GM12878 (cell line): Measurements from ENCODE around the gene MPIG6B. TPM values are rescaled to one million over a fixed set of nuclear protein-coding genes. Genes with fewer than 3 reads are reported as not detected.
"Not testable (repeated sequence)": the region's sequence is repeated elsewhere in the genome, so short reads cannot be mapped to it uniquely, and the experiment has no call there.

ENCODE experiments used
- ATAC-seq: fragments of 200-7000 bp; cut with Tn5 transposase; 3 replicates; pipeline ENCODE4 v1.9.1; 2020; ENCODE audit warnings: mild to moderate bottlenecking, moderate library complexity
- BruUV-seq: library from RNA; stranded (reverse); fragments of 400-500 nt; replicated peaks from 2 replicates; lab custom pipeline; 2021; lab: Mats Ljungman, UMichigan
- CTCF ChIA-PET: fragments of 300-600 bp; sonication (Branson Sonifier 250); formaldehyde crosslinking; extraction: SDS; loops from one replicate; lab custom pipeline; 2021; ENCODE audit warnings: inconsistent platforms; lab: Yijun Ruan, JAX
- POLR2A ChIA-PET: fragments of 350-600 bp; formaldehyde crosslinking; extraction: SDS; loops from one replicate; lab custom pipeline; 2021; ENCODE audit warnings: inconsistent platforms; lab: Charles Lee
- RAD21 ChIA-PET: fragments of 300-600 bp; sonication (Branson Sonifier 250); formaldehyde crosslinking; loops from one replicate; lab custom pipeline; 2023; ENCODE audit warnings: antibody characterized with exemption; ENCODE audit not compliant: unreplicated experiment; lab: Charles Lee
- SMC1A ChIA-PET: fragments of 300-600 bp; sonication (Branson Sonifier 250); formaldehyde crosslinking; loops from one replicate; lab custom pipeline; 2023; ENCODE audit not compliant: unreplicated experiment, uncharacterized antibody; lab: Charles Lee
- DNase-seq: peaks from one replicate; pipeline ENCODE4 v3.0.0-alpha.2; 2011; ENCODE audit warnings: low read depth, low spot score
- FAIRE-seq: peaks from 3 replicates; lab custom pipeline; 2011; peaks lifted over from hg19 to GRCh38; lab: Jason Lieb, UNC
- H2AFZ ChIP-seq: 2 replicates; pipeline ENCODE4 v1.6.0; 2011; ENCODE audit warnings: low read depth, low read length, control low read depth; ENCODE audit not compliant: control insufficient read depth
- H3K27ac ChIP-seq: 2 replicates; pipeline ENCODE4 v1.5.1; 2011; ENCODE audit warnings: control low read depth; ENCODE audit not compliant: control insufficient read depth, insufficient read depth
- H3K27me3 ChIP-seq, 2 experiments: replicated peaks in 1 of 2; 2 replicates each; pipeline versions ENCODE4 v1.6.0 to v1.6.1; 2011; ENCODE audit warnings: low read length in 1 of 2; ENCODE audit not compliant: control insufficient read depth in 2 of 2, insufficient read depth in 2 of 2
- H3K36me3 ChIP-seq, 2 experiments: 2 replicates each; pipeline ENCODE4 v1.5.1; 2011; ENCODE audit warnings: low read length in 1 of 2; ENCODE audit not compliant: control insufficient read depth in 2 of 2, insufficient read depth in 2 of 2
- H3K4me1 ChIP-seq: 2 replicates; pipeline ENCODE4 v1.6.1; 2011; ENCODE audit warnings: mild to moderate bottlenecking, low read length, moderate library complexity, mixed read lengths; ENCODE audit not compliant: control insufficient read depth, insufficient read depth
- H3K4me2 ChIP-seq: 2 replicates; pipeline ENCODE4 v1.6.0; 2011; ENCODE audit warnings: control low read depth; ENCODE audit not compliant: control insufficient read depth, insufficient read depth
- H3K4me3 ChIP-seq: fragments of 200-600 bp; sonication (generic); 2 replicates; pipeline ENCODE4 v1.5.1; 2016
- H3K79me2 ChIP-seq: 2 replicates; pipeline ENCODE4 v1.6.0; 2011; ENCODE audit warnings: low read length; ENCODE audit not compliant: control insufficient read depth, insufficient read depth
- H3K9ac ChIP-seq: 2 replicates; pipeline ENCODE4 v1.8.0; 2011; ENCODE audit warnings: low read length, control low read depth, mixed read lengths; ENCODE audit not compliant: control insufficient read depth, insufficient read depth
- H3K9me3 ChIP-seq: replicated peaks from 3 replicates; pipeline ENCODE4 v1.5.1; 2011; ENCODE audit warnings: mild to moderate bottlenecking, low read length; ENCODE audit not compliant: control insufficient read depth, insufficient read depth
- H4K20me1 ChIP-seq: 2 replicates; pipeline ENCODE4 v1.6.0; 2011; ENCODE audit not compliant: control insufficient read depth, insufficient read depth
- BHLHE40 ChIP-seq, 2 experiments: fragments of 450-650 bp in 1 of 2; IDR thresholded peaks; 2 replicates each; pipeline ENCODE4 v1.6.1; 2011 to 2017; ENCODE audit warnings: low read depth in 2 of 2, borderline replicate concordance in 1 of 2, improper control_type of control experiment in 1 of 2, low read length in 1 of 2, mild to moderate bottlenecking in 1 of 2
- EGR1 ChIP-seq, 2 experiments: IDR thresholded peaks; 1 replicate in 1 of 2; 2 replicates in 1 of 2; pipeline ENCODE4 v1.6.1; 2011 to 2012; ENCODE audit warnings: low read depth in 2 of 2, low read length in 2 of 2, borderline replicate concordance in 1 of 2, mild to moderate bottlenecking in 1 of 2, moderate library complexity in 1 of 2
- GABPA ChIP-seq: IDR thresholded peaks from 2 replicates; pipeline ENCODE4 v1.6.1; 2014; ENCODE audit warnings: antibody characterized with exemption, low read depth, mild to moderate bottlenecking, inconsistent platforms
- HCFC1 ChIP-seq: fragments of 150-350 bp; IDR thresholded peaks from 2 replicates; pipeline ENCODE4 v1.6.1; 2014; ENCODE audit warnings: low read length
- HDAC6 ChIP-seq: fragments of 200-600 bp; sonication (generic); IDR thresholded peaks from one replicate; pipeline ENCODE4 v1.8.0; 2017; ENCODE audit warnings: antibody characterized with exemption; ENCODE audit not compliant: unreplicated experiment
- KDM1A ChIP-seq: fragments of 200-600 bp; sonication (generic); IDR thresholded peaks from 2 replicates; pipeline ENCODE4 v1.6.1; 2016; ENCODE audit warnings: borderline replicate concordance
- KLF5 ChIP-seq: fragments of 450-650 bp; IDR thresholded peaks from 2 replicates; pipeline ENCODE4 v1.6.1; 2014; ENCODE audit warnings: mild to moderate bottlenecking; ENCODE audit not compliant: partially characterized antibody
- LARP7 ChIP-seq: fragments of 450-650 bp; IDR thresholded peaks from 2 replicates; pipeline ENCODE4 v1.6.1; 2017; ENCODE audit warnings: mild to moderate bottlenecking
- MTA2 ChIP-seq: fragments of 450-650 bp; IDR thresholded peaks from 2 replicates; pipeline ENCODE4 v1.6.1; 2016; ENCODE audit warnings: low read depth, mild to moderate bottlenecking, moderate library complexity
- MYC ChIP-seq: IDR thresholded peaks from 2 replicates; pipeline ENCODE4 v1.6.1; 2011; ENCODE audit warnings: mild to moderate bottlenecking, low read length, moderate library complexity, inconsistent platforms; ENCODE audit not compliant: insufficient read depth, insufficient replicate concordance, insufficient read length, severe bottlenecking
- NR2F1 ChIP-seq: fragments of 450-650 bp; conservative IDR thresholded peaks from 2 replicates; pipeline ENCODE4 v1.6.1; 2017; ENCODE audit warnings: mild to moderate bottlenecking
- RELA ChIP-seq: fragments of 450-650 bp; IDR thresholded peaks from 2 replicates; pipeline ENCODE4 v1.8.0; 2014; ENCODE audit warnings: borderline replicate concordance; ENCODE audit not compliant: partially characterized antibody
- SKIL ChIP-seq: fragments of 450-650 bp; IDR thresholded peaks from 2 replicates; pipeline ENCODE4 v1.6.1; 2017; ENCODE audit warnings: mild to moderate bottlenecking, low read depth, inconsistent platforms; ENCODE audit not compliant: poor library complexity, severe bottlenecking
- SP1 ChIP-seq: IDR thresholded peaks from one replicate; pipeline ENCODE4 v1.6.1; 2011; ENCODE audit warnings: low read depth, low read length
- SREBF1 ChIP-seq: IDR thresholded peaks from 2 replicates; pipeline ENCODE4 v1.6.1; 2012; ENCODE audit warnings: mild to moderate bottlenecking, low read length
- STAT3 ChIP-seq: IDR thresholded peaks from 2 replicates; pipeline ENCODE4 v1.6.1; 2011; ENCODE audit warnings: low read depth, low read length, improper control_type of control experiment
- ZBED1 ChIP-seq: IDR thresholded peaks from 2 replicates; pipeline ENCODE4 v1.6.1; 2016; ENCODE audit warnings: borderline replicate concordance
- ZNF207 ChIP-seq: fragments of 450-650 bp; IDR thresholded peaks from 2 replicates; pipeline ENCODE4 v1.6.1; 2014; ENCODE audit warnings: antibody characterized with exemption, mild to moderate bottlenecking, borderline replicate concordance
- ZNF384 ChIP-seq: IDR thresholded peaks from 2 replicates; pipeline ENCODE4 v1.6.1; 2012; ENCODE audit warnings: low read depth, mild to moderate bottlenecking, low read length, improper control_type of control experiment, borderline replicate concordance
- ZSCAN29 ChIP-seq: fragments of 450-650 bp; IDR thresholded peaks from 2 replicates; pipeline ENCODE4 v1.6.1; 2017; ENCODE audit warnings: mild to moderate bottlenecking, moderate library complexity
- WGBS: methylation state at CpG from one replicate; pipeline ENCODE4 v1.1.6; 2016; ENCODE audit warnings: low lambda C conversion rate; ENCODE audit not compliant: insufficient replicate concordance, insufficient coverage; ENCODE audit errors: missing lambda C conversion rate; 5-methylcytosine and 5-hydroxymethylcytosine counted together
- in situ Hi-C: fragments of 300-500 bp; cut with MboI; formaldehyde crosslinking; loops from 9 replicates; pipeline ENCODE4 v1.14.3; 2018; ENCODE audit warnings: mixed read lengths
- intact Hi-C: fragments of 100-400 bp; cut with micrococcal nuclease; formaldehyde crosslinking; loops from one replicate; pipeline ENCODE4 v1.14.2; 2022; ENCODE audit not compliant: unreplicated experiment
- polyA plus RNA-seq, 11 experiments: library from polyadenylated mRNA; depleted of rRNA in 4 of 11; unstranded in 6 of 11; stranded (reverse) in 5 of 11; fragments of >200 nt; fragmentation: Nextera tagmentation in 4 of 11; fragmentation: Illumina TruSeq in 1 of 11; extraction: Ambion mirVana in 4 of 11; extraction: Trizol in 1 of 11; gene quantifications; 1 replicate in 1 of 11; 2 replicates in 10 of 11; pipeline versions ENCODE4 v1.2.1 to v1.2.3, GENCODE V29; 2011 to 2016; ENCODE audit warnings: inconsistent platforms in 2 of 11, missing spikeins in 2 of 11, low read depth in 1 of 11
- total RNA-seq, 4 experiments: library from RNA; depleted of rRNA in 3 of 4; stranded (reverse); fragments of >200 nt in 3 of 4; fragmentation: Illumina TruSeq in 1 of 4; extraction: Trizol in 1 of 4; gene quantifications; 2 replicates each; pipeline versions ENCODE4 v1.2.1 to v1.2.3, GENCODE V29; 2013 to 2021

Gene MPIG6B
- total and polyA plus RNA-seq, 10 of the 15 experiments (the other 5 are each of a cell fraction or from before 2014, with no cell fraction given) = not detected

- 64% methylated on average over 3 of the region's 3 CpGs for WGBS
- H2AFZ ChIP-seq = no peak overlapping the region
- no peaks in the 10 kb centered on the region for H3K79me2 ChIP-seq
- no peak overlapping the region for H3K4me2 ChIP-seq
- in situ Hi-C loops = no loop called here
- CTCF ChIA-PET = interaction anchor here (0.6 to 1.1 kb wide), 2 partner anchors 44 to 99 kb away, joined by 3 read pairs; partner anchors contain the start of gene LSM2
- POLR2A ChIA-PET = no interaction called here
- H3K27ac ChIP-seq = no peak overlapping the region
- intact Hi-C loops = no loop called here
- no peak overlapping the region for H3K4me3 ChIP-seq
- no peak for ATAC-seq
- H3K27me3 ChIP-seq = no peaks in the 10 kb centered on the region; a peak in 1 of 4 replicates
- H4K20me1 ChIP-seq = no peaks in the 10 kb centered on the region
- BruUV-seq = no TSS peak
- RAD21 ChIA-PET = no interaction called here
- H3K9ac ChIP-seq = no peak overlapping the region
- H3K36me3 ChIP-seq = no peaks in the 10 kb centered on the region
- H3K9me3 ChIP-seq = no peaks in the 10 kb centered on the region
- FAIRE-seq = no peak
- SMC1A ChIA-PET = no interaction called here
- no peaks in the 10 kb centered on the region for H3K4me1 ChIP-seq
- TF ChIP-seq LARP7 (no peak), KDM1A (no peak), ZNF384 (no peak), HCFC1 (no peak), SKIL (no peak), GABPA (no peak), KLF5 (no peak), EGR1 (IDR thresholded peaks at IDR 0.05; ENCODE audit: borderline replicate concordance in 1 of 2, low read depth in 2 of 2, low read length in 2 of 2) (no peak), NR2F1 (no peak), SREBF1 (no peak), MYC (no peak), MTA2 (no peak), SP1 (no peak), ZNF207 (no peak), STAT3 (no peak), ZBED1 (no peak), HDAC6 (no peak), RELA (no peak), BHLHE40 (IDR thresholded peaks at IDR 0.05; ENCODE audit: borderline replicate concordance in 1 of 2, low read depth in 2 of 2, low read length in 1 of 2) (no peak), ZSCAN29 (no peak)
- no peak for DNase-seq
These were observed 14.9 kb upstream of the MPIG6B start for GRCh38 chr6:31708224-31708623.

GRCh38 chr6:31709157-31709556 lies 14.0 kb upstream of the MPIG6B start:
- RAD21 ChIA-PET, H3K36me3 ChIP-seq, H3K27me3 ChIP-seq, H3K4me2 ChIP-seq, H3K9me3 ChIP-seq, H3K27ac ChIP-seq, H4K20me1 ChIP-seq, H3K9ac ChIP-seq, intact Hi-C loops, FAIRE-seq, H2AFZ ChIP-seq, DNase-seq, ATAC-seq, in situ Hi-C loops, H3K79me2 ChIP-seq, H3K4me1 ChIP-seq, BruUV-seq, SMC1A ChIA-PET, H3K4me3 ChIP-seq: not testable (repeated sequence)
- POLR2A ChIA-PET = interaction anchor here (0.6 kb wide), 2 partner anchors 43 to 175 kb away, joined by 3 read pairs; no protein-coding TSS in a partner anchor
- CTCF ChIA-PET = interaction anchor here (1.1 kb wide), 1 partner anchor 98 kb away, joined by 3 read pairs; the partner anchor contains the start of gene LSM2
- 43% methylated on average over 11 of the region's 11 CpGs for WGBS
